Kidney (tissue), 14 donors: Measurements from ENCODE around the gene ARSJ. TPM values are rescaled to one million over a fixed set of nuclear protein-coding genes. Genes with fewer than 3 reads are reported as not detected.
A peak's percentile ranks its signal among the peaks of the same experiment; 100 is the strongest.
"Not testable (repeated sequence)": the region's sequence is repeated elsewhere in the genome, so short reads cannot be mapped to it uniquely, and the experiment has no call there.

ENCODE experiments used
- DNase-seq, 5 donors: peaks; one replicate each; pipeline ENCODE4 v3.0.0-alpha.2; 2013 to 2020
- FAIRE-seq: peaks from 2 replicates; lab custom pipeline; 2012; peaks lifted over from hg19 to GRCh38; lab: Jason Lieb, UNC
- H3K27ac ChIP-seq, 2 donors: one replicate each; pipeline ENCODE4 v1.7.0; 2013; ENCODE audit warnings: low read depth in 2 of 2, low read length in 2 of 2, inconsistent platforms in 1 of 2
- H3K27me3 ChIP-seq: one replicate; pipeline ENCODE4 v1.7.1; 2013; ENCODE audit warnings: low read length, inconsistent platforms; ENCODE audit not compliant: control insufficient read depth, insufficient read depth
- H3K36me3 ChIP-seq, 3 donors: one replicate each; pipeline versions ENCODE4 v1.7.0 to v1.7.1; 2013; ENCODE audit warnings: low read length in 3 of 3, control low read depth in 1 of 3, inconsistent platforms in 1 of 3; ENCODE audit not compliant: insufficient read depth in 3 of 3, control insufficient read depth in 2 of 3
- H3K4me1 ChIP-seq, 3 donors: one replicate each; pipeline versions ENCODE4 v1.7.0 to v1.7.1; 2013; ENCODE audit warnings: low read length in 3 of 3, inconsistent platforms in 1 of 3, low read depth in 1 of 3; ENCODE audit not compliant: control insufficient read depth in 2 of 3, insufficient read depth in 2 of 3
- H3K4me3 ChIP-seq, 3 donors: one replicate each; pipeline versions ENCODE4 v1.7.0 to v1.8.1; 2013; ENCODE audit warnings: low read length in 3 of 3, control low read depth in 1 of 3, inconsistent platforms in 1 of 3
- H3K9ac ChIP-seq, 3 donors: one replicate each; pipeline versions ENCODE4 v1.7.0 to v1.7.1; 2013; ENCODE audit warnings: low read length in 3 of 3, control low read depth in 1 of 3, inconsistent platforms in 1 of 3
- H3K9me3 ChIP-seq, 3 donors: one replicate each; pipeline versions ENCODE4 v1.7.0 to v1.7.1; 2013; ENCODE audit warnings: low read length in 3 of 3, control low read depth in 1 of 3, inconsistent platforms in 1 of 3; ENCODE audit not compliant: control insufficient read depth in 2 of 3, insufficient read depth in 1 of 3
- CTCF ChIP-seq: IDR thresholded peaks from 3 replicates; pipeline ENCODE4 v1.5.1; 2012; ENCODE audit warnings: mild to moderate bottlenecking, moderate library complexity, borderline replicate concordance; ENCODE audit not compliant: insufficient read depth; ENCODE audit errors: extremely low read depth
- intact Hi-C: fragments of 100-400 bp; cut with DNase I; formaldehyde crosslinking; loops from one replicate; pipeline ENCODE4 v1.11.1; 2022
- polyA plus RNA-seq: library from polyadenylated mRNA; stranded (reverse); fragments of 350-450 nt; fragmentation: Illumina TruSeq; extraction: RNeasy Lipid Tissue Mini Kit (QIAGEN cat#74804); gene quantifications from one replicate; pipeline ENCODE4 v1.2.3, GENCODE V29; 2014; ENCODE audit warnings: low read depth, low replicate concordance; ENCODE audit not compliant: insufficient read depth
- total RNA-seq: library from RNA; stranded (reverse); fragmentation: NEBNext Ultra II Directional; extraction: Animal tissue kit (Norgen Biotek cat#: 25700); gene quantifications from one replicate; pipeline ENCODE4 v1.2.1, GENCODE V29; 2021
- donor health status: control.
- donor health status: control.
- donor health status: control.
- donor health status: control.
- donor health status: control.
- donor health status: DM: yes; HTN: yes; CAD: no.
- donor health status: Normal renal cell carcinoma (clear cell type).

The ARSJ gene
- total and polyA plus RNA-seq, 2 donors from 2014 or later = 3.6 to 16.7 TPM

GRCh38 chr4:114012749-114013148, 33.3 kb upstream of the ARSJ start:
- Histone ChIP-seq H3K4me1 (no peaks in the 10 kb centered on the region), H3K9ac (no peak overlapping the region), H3K9me3 (no peaks in the 10 kb centered on the region), H3K4me3 (no peak overlapping the region), H3K36me3 (no peaks in the 10 kb centered on the region), H3K27me3 (no peaks in the 10 kb centered on the region), H3K27ac (no peak overlapping the region)
- DNase-seq (peak in 1 of 5 donors; percentile 40), FAIRE-seq (no peak)
- TF ChIP-seq CTCF = no peak
- intact Hi-C loops = no loop called here

- Histone ChIP-seq H3K9ac (no peak overlapping the region), H3K4me3 (no peak overlapping the region), H3K9me3 (no peaks in the 10 kb centered on the region), H3K36me3 (no peaks in the 10 kb centered on the region), H3K27ac (peak overlapping the region in 1 of 2 donors; percentile 14), H3K27me3 (no peaks in the 10 kb centered on the region), H3K4me1 (peaks cover 0 to 7% (median 0%) of the 10 kb centered on the region in 3 donors)
- DNase-seq = no peak
- FAIRE-seq = peak; percentile 66
- TF ChIP-seq CTCF = no peak
- intact Hi-C loops = no loop called here
Observed at GRCh38 chr4:114005569-114006442, 26.4 kb upstream of the ARSJ start.

- not testable (repeated sequence) for DNase-seq, FAIRE-seq
Observed at GRCh38 chr4:114004483-114005226, 25.2 kb upstream of the ARSJ start.

GRCh38 chr4:113998531-113998930, 19.1 kb upstream of the ARSJ start:
- no peaks in the 10 kb centered on the region for H3K27me3 ChIP-seq
- intact Hi-C loops = no loop called here
- H3K27ac ChIP-seq = no peak overlapping the region
- no peaks in the 10 kb centered on the region for H3K9me3 ChIP-seq
- no peak overlapping the region for H3K9ac ChIP-seq
- TF ChIP-seq CTCF = no peak
- no peak overlapping the region for H3K4me3 ChIP-seq
- H3K4me1 ChIP-seq = no peaks in the 10 kb centered on the region
- no peaks in the 10 kb centered on the region for H3K36me3 ChIP-seq
- no peak for FAIRE-seq
- no peak for DNase-seq

More at GRCh38 chr4:114004483-114005226, 25.2 kb upstream of the ARSJ start:
- H3K4me1 ChIP-seq, H3K27me3 ChIP-seq, H3K9me3 ChIP-seq, H3K27ac ChIP-seq, intact Hi-C loops, H3K36me3 ChIP-seq, H3K9ac ChIP-seq, H3K4me3 ChIP-seq: not testable (repeated sequence)
